B cell (primary cell): ENCODE measurements around the gene ZCCHC7. TPM values are rescaled to one million over a fixed set of nuclear protein-coding genes. Genes with fewer than 3 reads are reported as not detected.

Experiments used
- ATAC-seq: fragments of 200-7000 bp; cut with Tn5 transposase; one replicate; pipeline ENCODE4 v1.10.0; 2021; ENCODE audit warnings: low read depth, mild to moderate bottlenecking, moderate number of reproducible peaks, moderate library complexity
- CTCF ChIA-PET: fragments of 350-600 bp; sonication (Branson Sonifier 250); formaldehyde crosslinking; loops from one replicate; lab custom pipeline; 2021; ENCODE audit warnings: antibody characterized with exemption, inconsistent platforms; lab: Charles Lee
- POLR2A ChIA-PET: fragments of 350-600 bp; sonication (Branson Sonifier 250); formaldehyde crosslinking; loops from one replicate; lab custom pipeline; 2021; ENCODE audit warnings: antibody characterized with exemption; lab: Charles Lee
- DNase-seq: peaks from one replicate; pipeline ENCODE4 v3.0.0; 2013
- H2AFZ ChIP-seq: 2 replicates; pipeline ENCODE4 v1.6.1; 2012; ENCODE audit warnings: mild to moderate bottlenecking, low read depth, low read length; ENCODE audit not compliant: insufficient read depth, poor library complexity, severe bottlenecking
- H3K27ac ChIP-seq, 2 donors: 1 replicate in 1 of 2; 2 replicates in 1 of 2; pipeline ENCODE4 v1.5.1; 2012 to 2013; ENCODE audit warnings: low read length in 2 of 2, mild to moderate bottlenecking in 2 of 2, moderate library complexity in 1 of 2
- H3K27me3 ChIP-seq, 4 experiments: fragments of 200-600 bp in 1 of 4; sonication (generic) in 1 of 4; replicated peaks in 1 of 4; 1 replicate in 2 of 4; 2 replicates in 2 of 4; pipeline versions ENCODE4 v1.6.1 to v1.7.0; 2013 to 2016; ENCODE audit warnings: low read length in 3 of 4, mild to moderate bottlenecking in 2 of 4, mixed read lengths in 1 of 4, moderate library complexity in 1 of 4; ENCODE audit not compliant: insufficient read depth in 4 of 4, control insufficient read depth in 3 of 4; ENCODE audit errors: control extremely low read depth in 1 of 4
- H3K36me3 ChIP-seq, 2 experiments: replicated peaks in 1 of 2; 1 replicate in 1 of 2; 2 replicates in 1 of 2; pipeline versions ENCODE4 v1.6.1 to v1.7.1; 2013; ENCODE audit warnings: low read length in 1 of 2; ENCODE audit not compliant: insufficient read depth in 2 of 2, control insufficient read depth in 1 of 2; ENCODE audit errors: control extremely low read depth in 1 of 2, extremely low read depth in 1 of 2
- H3K4me1 ChIP-seq, 2 donors: fragments of 200-600 bp in 1 of 2; sonication (generic) in 1 of 2; 1 replicate in 1 of 2; 2 replicates in 1 of 2; pipeline versions ENCODE4 v1.5.1 to v1.6.1; 2013 to 2017; ENCODE audit warnings: low read length in 2 of 2; ENCODE audit not compliant: control insufficient read depth in 2 of 2, insufficient read depth in 2 of 2
- H3K4me2 ChIP-seq: replicated peaks from 2 replicates; pipeline ENCODE3; 2012; ENCODE audit warnings: mild to moderate bottlenecking, low read depth, low read length; ENCODE audit not compliant: poor library complexity, severe bottlenecking
- H3K4me3 ChIP-seq, 5 experiments: fragments of 200-600 bp in 1 of 5; sonication (generic) in 1 of 5; 1 replicate in 3 of 5; 2 replicates in 2 of 5; pipeline versions ENCODE4 v1.5.1 to v1.7.0; 2011 to 2016; ENCODE audit warnings: low read length in 4 of 5, mild to moderate bottlenecking in 4 of 5, low read depth in 2 of 5, control low read depth in 1 of 5, moderate library complexity in 1 of 5; ENCODE audit not compliant: insufficient read depth in 1 of 5; ENCODE audit errors: control extremely low read depth in 1 of 5, extremely low read depth in 1 of 5
- H3K79me2 ChIP-seq: fragments of 200-600 bp; sonication (generic); one replicate; pipeline ENCODE4 v1.6.0; 2016; ENCODE audit warnings: low read length; ENCODE audit not compliant: control insufficient read depth, insufficient read depth
- H3K9ac ChIP-seq: fragments of 200-600 bp; sonication (generic); 2 replicates; pipeline ENCODE4 v1.6.1; 2017; ENCODE audit warnings: mild to moderate bottlenecking, low read length, moderate library complexity
- H3K9me3 ChIP-seq, 3 donors: one replicate each; pipeline versions ENCODE4 v1.6.1 to v1.7.1; 2013; ENCODE audit warnings: low read length in 2 of 3; ENCODE audit not compliant: control insufficient read depth in 2 of 3, insufficient read depth in 1 of 3; ENCODE audit errors: control extremely low read depth in 1 of 3
- H4K20me1 ChIP-seq: 2 replicates; pipeline ENCODE4 v1.6.0; 2012; ENCODE audit warnings: mild to moderate bottlenecking, low read length; ENCODE audit not compliant: insufficient read depth, control insufficient read depth, poor library complexity, severe bottlenecking
- H3K27ac Mint-ChIP-seq: one replicate; pipeline ENCODE4 v1.8.0; 2021; ENCODE audit warnings: mixed read lengths
- H3K27me3 Mint-ChIP-seq: one replicate; pipeline ENCODE4 v1.8.0; 2021; ENCODE audit warnings: mixed read lengths
- H3K4me1 Mint-ChIP-seq: one replicate; pipeline ENCODE4 v1.8.0; 2021; ENCODE audit warnings: mixed read lengths
- H3K4me3 Mint-ChIP-seq: one replicate; pipeline ENCODE4 v1.8.0; 2021; ENCODE audit warnings: mixed read lengths
- H3K9me3 Mint-ChIP-seq: one replicate; pipeline ENCODE4 v1.8.0; 2022; ENCODE audit warnings: mixed read lengths; ENCODE audit not compliant: insufficient read depth
- EZH2 ChIP-seq: IDR thresholded peaks from 2 replicates; pipeline ENCODE4 v1.6.1; 2012; ENCODE audit warnings: borderline replicate concordance, low read depth, mild to moderate bottlenecking, moderate library complexity, low read length; ENCODE audit not compliant: insufficient read depth, poor library complexity, severe bottlenecking
- WGBS: methylation state at CpG from one replicate; pipeline ENCODE4 v1.1.5; 2013; ENCODE audit warnings: missing lambda C conversion rate; ENCODE audit not compliant: insufficient coverage; 5-methylcytosine and 5-hydroxymethylcytosine counted together
- intact Hi-C: fragments of 100-400 bp; cut with micrococcal nuclease; formaldehyde crosslinking; loops from one replicate; pipeline ENCODE4 v1.10.0; 2022
- polyA plus RNA-seq: library from polyadenylated mRNA; depleted of rRNA; stranded (reverse); fragments of >200 nt; gene quantifications from 2 replicates; pipeline ENCODE4 v1.2.3, GENCODE V29; 2012
- total RNA-seq, 2 donors: library from RNA; stranded (reverse); fragments of 120-200 nt in 1 of 2; gene quantifications; 1 replicate in 1 of 2; 2 replicates in 1 of 2; pipeline versions ENCODE4 v1.2.3 to v1.2.4, GENCODE V29; 2013 to 2022
- TF ChIP-seq, protein P1 (sequence below): fragments of 200-600 bp; IDR thresholded peaks from one replicate; pipeline ENCODE4 v1.8.0; 2022; ENCODE audit warnings: antibody characterized with exemption, mild to moderate bottlenecking

Gene ZCCHC7
- total and polyA plus RNA-seq, 2 donors (not counting 1 experiment from before 2014, with no cell fraction given): 56.3 to 83.5 TPM

- DNase-seq (no peak), ATAC-seq (no peak)
- Histone ChIP-seq H4K20me1 (no peaks in the 10 kb centered on the region), H3K4me2 (peak overlapping the region; percentile 28), H3K9ac (no peak overlapping the region), H2AFZ (no peak overlapping the region), H3K79me2 (peaks cover 85% of the 10 kb centered on the region), H3K9me3 (no peaks in the 10 kb centered on the region), H3K27me3 (no peaks in the 10 kb centered on the region), H3K4me3 (no peak overlapping the region), H3K4me1 (peaks cover 23 to 46% of the 10 kb centered on the region in 2 donors), H3K36me3 (peaks cover 6 to 19% of the 10 kb centered on the region in 2 experiments), H3K27ac (peak overlapping the region in 1 of 2 donors; percentile 74)
- Mint-ChIP-seq H3K27me3 (no peaks in the 10 kb centered on the region), H3K4me1 (peaks cover 59% of the 10 kb centered on the region), H3K27ac (peak overlapping the region; percentile 54), H3K4me3 (no peak overlapping the region), H3K9me3 (peaks cover 2% of the 10 kb centered on the region)
- TF ChIP-seq, protein P1, sequence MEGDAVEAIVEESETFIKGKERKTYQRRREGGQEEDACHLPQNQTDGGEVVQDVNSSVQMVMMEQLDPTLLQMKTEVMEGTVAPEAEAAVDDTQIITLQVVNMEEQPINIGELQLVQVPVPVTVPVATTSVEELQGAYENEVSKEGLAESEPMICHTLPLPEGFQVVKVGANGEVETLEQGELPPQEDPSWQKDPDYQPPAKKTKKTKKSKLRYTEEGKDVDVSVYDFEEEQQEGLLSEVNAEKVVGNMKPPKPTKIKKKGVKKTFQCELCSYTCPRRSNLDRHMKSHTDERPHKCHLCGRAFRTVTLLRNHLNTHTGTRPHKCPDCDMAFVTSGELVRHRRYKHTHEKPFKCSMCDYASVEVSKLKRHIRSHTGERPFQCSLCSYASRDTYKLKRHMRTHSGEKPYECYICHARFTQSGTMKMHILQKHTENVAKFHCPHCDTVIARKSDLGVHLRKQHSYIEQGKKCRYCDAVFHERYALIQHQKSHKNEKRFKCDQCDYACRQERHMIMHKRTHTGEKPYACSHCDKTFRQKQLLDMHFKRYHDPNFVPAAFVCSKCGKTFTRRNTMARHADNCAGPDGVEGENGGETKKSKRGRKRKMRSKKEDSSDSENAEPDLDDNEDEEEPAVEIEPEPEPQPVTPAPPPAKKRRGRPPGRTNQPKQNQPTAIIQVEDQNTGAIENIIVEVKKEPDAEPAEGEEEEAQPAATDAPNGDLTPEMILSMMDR: no peak
- TF ChIP-seq EZH2: no peak
- intact Hi-C loops: no loop called here
- CTCF ChIA-PET: no interaction called here
- POLR2A ChIA-PET: interaction anchor here (0.6 to 1.0 kb wide), 3 partner anchors 20 to 56 kb away, joined by 3 to 6 read pairs (median 3); no protein-coding TSS in a partner anchor
These were observed 128.3 kb downstream of the ZCCHC7 start for GRCh38 chr9:37248651-37249163.

DNA sequence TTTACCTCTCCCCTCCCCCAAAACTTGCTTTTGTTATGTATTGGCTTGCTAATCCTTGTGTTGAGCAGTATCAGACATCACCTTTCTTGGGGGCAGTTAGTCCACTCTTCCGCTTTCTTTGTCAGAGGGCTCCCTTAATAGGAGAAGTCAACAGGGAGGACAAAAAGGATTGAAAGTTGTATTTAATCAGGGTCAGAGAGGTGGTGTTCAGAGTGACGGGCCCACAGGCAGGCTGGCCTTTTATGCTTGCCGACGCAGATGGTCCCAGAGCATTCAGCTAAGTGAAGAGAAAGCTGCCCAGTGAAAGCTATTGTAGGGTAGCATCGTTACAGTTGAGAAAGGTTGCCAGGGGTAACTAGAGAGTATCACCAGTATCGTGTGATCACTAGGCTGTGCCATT is 131.1 kb downstream of the ZCCHC7 start:
- TF ChIP-seq EZH2: no peak
- TF ChIP-seq, protein P1: no peak
- Histone ChIP-seq H3K4me1 (peaks cover 34 to 50% of the 10 kb centered on the region in 2 donors), H3K4me2 (peak overlapping the region; percentile 60), H3K79me2 (peaks cover 89% of the 10 kb centered on the region), H3K9me3 (no peaks in the 10 kb centered on the region), H3K4me3 (peak overlapping the region in 1 of 5 experiments; percentile 18), H4K20me1 (no peaks in the 10 kb centered on the region), H2AFZ (peak overlapping the region; percentile 48), H3K9ac (peak overlapping the region; percentile 37), H3K27ac (peak overlapping the region; percentile 62 to 90), H3K27me3 (no peaks in the 10 kb centered on the region), H3K36me3 (peaks cover 6 to 22% of the 10 kb centered on the region in 2 experiments)
- DNase-seq (peak; percentile 81), ATAC-seq (peak; percentile 93)
- POLR2A ChIA-PET: interaction anchor here (0.6 to 1.6 kb wide), 4 partner anchors 8 to 88 kb away, joined by 3 read pairs; no protein-coding TSS in a partner anchor
- H3K27me3 Mint-ChIP-seq: no peaks in the 10 kb centered on the region
- H3K9me3 Mint-ChIP-seq: peaks cover 2% of the 10 kb centered on the region
- peak overlapping the region; percentile 66 for H3K4me3 Mint-ChIP-seq
- H3K4me1 Mint-ChIP-seq: peaks cover 59% of the 10 kb centered on the region
- peak overlapping the region; percentile 96 for H3K27ac Mint-ChIP-seq
- intact Hi-C loops: loop anchor here (2.0 to 5.0 kb wide), 3 partner anchors 15 to 41 kb away; no protein-coding TSS in a partner anchor
- CTCF ChIA-PET: interaction anchor here (1.0 to 1.2 kb wide), 5 partner anchors 13 to 260 kb away, joined by 3 to 5 read pairs (median 3); no protein-coding TSS in a partner anchor
- WGBS: 41% methylated on average over 6 of the region's 6 CpGs
